ENCODE results near the gene BSPH1.

Gene BSPH1

DNA sequence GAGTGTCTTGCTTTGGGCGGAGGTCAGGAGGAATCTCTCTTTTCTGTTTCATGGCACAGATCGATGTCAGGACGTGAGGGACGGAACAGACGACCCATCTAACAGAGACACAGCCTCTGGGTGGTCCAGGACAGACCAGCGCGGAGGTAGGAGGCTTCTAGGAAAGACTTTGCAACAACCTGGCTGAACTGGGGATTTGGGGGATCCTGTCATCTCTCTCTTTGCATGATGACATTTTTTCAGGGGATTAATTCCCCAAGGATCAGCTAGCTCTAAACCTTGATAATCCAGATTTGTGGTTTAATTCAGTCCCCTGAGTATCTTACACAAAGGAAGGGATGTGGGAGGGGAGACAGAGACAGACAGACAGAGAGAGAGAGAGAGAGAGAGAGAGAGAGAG is 37.5 kb upstream of the BSPH1 start:
- TF ChIP-seq, protein P1, sequence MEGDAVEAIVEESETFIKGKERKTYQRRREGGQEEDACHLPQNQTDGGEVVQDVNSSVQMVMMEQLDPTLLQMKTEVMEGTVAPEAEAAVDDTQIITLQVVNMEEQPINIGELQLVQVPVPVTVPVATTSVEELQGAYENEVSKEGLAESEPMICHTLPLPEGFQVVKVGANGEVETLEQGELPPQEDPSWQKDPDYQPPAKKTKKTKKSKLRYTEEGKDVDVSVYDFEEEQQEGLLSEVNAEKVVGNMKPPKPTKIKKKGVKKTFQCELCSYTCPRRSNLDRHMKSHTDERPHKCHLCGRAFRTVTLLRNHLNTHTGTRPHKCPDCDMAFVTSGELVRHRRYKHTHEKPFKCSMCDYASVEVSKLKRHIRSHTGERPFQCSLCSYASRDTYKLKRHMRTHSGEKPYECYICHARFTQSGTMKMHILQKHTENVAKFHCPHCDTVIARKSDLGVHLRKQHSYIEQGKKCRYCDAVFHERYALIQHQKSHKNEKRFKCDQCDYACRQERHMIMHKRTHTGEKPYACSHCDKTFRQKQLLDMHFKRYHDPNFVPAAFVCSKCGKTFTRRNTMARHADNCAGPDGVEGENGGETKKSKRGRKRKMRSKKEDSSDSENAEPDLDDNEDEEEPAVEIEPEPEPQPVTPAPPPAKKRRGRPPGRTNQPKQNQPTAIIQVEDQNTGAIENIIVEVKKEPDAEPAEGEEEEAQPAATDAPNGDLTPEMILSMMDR (conservative IDR thresholded peaks at IDR 0.05; ENCODE audit: low read depth, low read length) = no peak
- Histone ChIP-seq H3K27me3 (ENCODE audit: insufficient read depth, low read depth) (peaks cover 68% of the 10 kb centered on the region), H3K36me3 (ENCODE audit: insufficient read depth) (no peaks in the 10 kb centered on the region), H2AFZ (ENCODE audit: low read depth) (no peak overlapping the region), H4K20me1 (ENCODE audit: insufficient read depth) (no peaks in the 10 kb centered on the region), H3K4me1 (ENCODE audit: low read depth, poor library complexity, severe bottlenecking) (no peaks in the 10 kb centered on the region), H3K4me3 (IDR thresholded peaks at IDR 0.05; ENCODE audit: insufficient read depth, low read depth, low read length) (no peak overlapping the region), H3K4me2 (no peak overlapping the region), H3K27ac (no peak overlapping the region), H3K9ac (no peak overlapping the region), H3K79me2 (ENCODE audit: insufficient read depth, low read depth) (no peaks in the 10 kb centered on the region)

DNA sequence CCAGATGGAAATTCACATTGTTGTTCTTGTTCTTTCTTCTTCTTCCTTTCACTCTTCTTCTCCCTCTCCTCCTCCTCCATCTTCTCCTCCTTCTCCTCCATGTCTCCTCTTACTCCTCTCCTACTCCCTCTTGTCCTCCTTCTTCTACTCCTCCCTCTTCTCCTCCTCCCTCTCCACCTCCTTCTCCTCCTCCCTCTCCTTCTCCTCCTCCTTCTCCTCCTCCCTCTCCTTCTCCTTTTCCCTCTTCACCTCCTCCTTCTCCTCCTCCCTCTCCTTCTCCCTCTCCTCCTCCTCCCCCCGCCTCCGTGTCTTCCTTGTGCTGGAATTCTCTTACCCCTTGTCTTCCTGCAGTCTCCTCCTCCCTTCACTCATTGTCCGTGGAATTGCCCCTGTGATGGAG is 33.5 kb upstream of the BSPH1 start:
- H3K4me2 ChIP-seq = no peak overlapping the region
- no peaks in the 10 kb centered on the region for H3K36me3 ChIP-seq (ENCODE audit: insufficient read depth)
- no peaks in the 10 kb centered on the region for H3K79me2 ChIP-seq (ENCODE audit: insufficient read depth, low read depth)
- TF ChIP-seq, protein P1 (conservative IDR thresholded peaks at IDR 0.05; ENCODE audit: low read depth, low read length) = no peak
- no peak overlapping the region for H2AFZ ChIP-seq (ENCODE audit: low read depth)
- H3K27ac ChIP-seq = no peak overlapping the region
- H3K9ac ChIP-seq = no peak overlapping the region
- H3K4me1 ChIP-seq (ENCODE audit: low read depth, poor library complexity, severe bottlenecking) = no peaks in the 10 kb centered on the region
- H4K20me1 ChIP-seq (ENCODE audit: insufficient read depth) = no peaks in the 10 kb centered on the region
- peaks cover 70% of the 10 kb centered on the region for H3K27me3 ChIP-seq (ENCODE audit: insufficient read depth, low read depth)
- H3K4me3 ChIP-seq (IDR thresholded peaks at IDR 0.05; ENCODE audit: insufficient read depth, low read depth, low read length) = no peak overlapping the region

DNA sequence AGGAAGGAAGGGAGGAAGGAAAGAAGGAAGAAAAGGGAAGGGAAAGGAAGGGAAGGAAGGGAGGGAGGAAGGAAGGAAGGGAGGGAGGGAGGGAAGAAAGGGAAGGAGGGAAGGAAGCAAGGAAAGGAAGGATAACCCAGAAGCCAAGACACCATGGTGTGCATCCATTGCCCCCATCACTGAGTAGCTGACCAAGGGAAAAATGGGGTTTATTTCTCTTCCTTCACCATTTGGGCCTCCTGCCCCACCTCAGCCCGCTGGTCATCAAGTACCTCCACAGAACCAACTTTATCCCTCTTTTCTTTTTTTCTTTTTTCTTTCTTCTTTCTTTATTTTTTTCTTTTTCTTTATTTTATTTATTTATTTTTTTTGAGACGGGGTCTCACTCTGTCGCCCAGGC is 31.5 kb upstream of the BSPH1 start:
- H3K79me2 ChIP-seq (ENCODE audit: insufficient read depth, low read depth) = no peaks in the 10 kb centered on the region
- H3K9ac ChIP-seq = no peak overlapping the region
- H3K4me1 ChIP-seq (ENCODE audit: low read depth, poor library complexity, severe bottlenecking) = no peaks in the 10 kb centered on the region
- H3K27ac ChIP-seq = no peak overlapping the region
- H3K4me3 ChIP-seq (IDR thresholded peaks at IDR 0.05; ENCODE audit: insufficient read depth, low read depth, low read length) = no peak overlapping the region
- TF ChIP-seq, protein P1 (conservative IDR thresholded peaks at IDR 0.05; ENCODE audit: low read depth, low read length) = no peak
- no peaks in the 10 kb centered on the region for H3K36me3 ChIP-seq (ENCODE audit: insufficient read depth)
- H2AFZ ChIP-seq (ENCODE audit: low read depth) = no peak overlapping the region
- H3K4me2 ChIP-seq = no peak overlapping the region
- H3K27me3 ChIP-seq (ENCODE audit: insufficient read depth, low read depth) = peaks cover 73% of the 10 kb centered on the region
- no peaks in the 10 kb centered on the region for H4K20me1 ChIP-seq (ENCODE audit: insufficient read depth)

DNA sequence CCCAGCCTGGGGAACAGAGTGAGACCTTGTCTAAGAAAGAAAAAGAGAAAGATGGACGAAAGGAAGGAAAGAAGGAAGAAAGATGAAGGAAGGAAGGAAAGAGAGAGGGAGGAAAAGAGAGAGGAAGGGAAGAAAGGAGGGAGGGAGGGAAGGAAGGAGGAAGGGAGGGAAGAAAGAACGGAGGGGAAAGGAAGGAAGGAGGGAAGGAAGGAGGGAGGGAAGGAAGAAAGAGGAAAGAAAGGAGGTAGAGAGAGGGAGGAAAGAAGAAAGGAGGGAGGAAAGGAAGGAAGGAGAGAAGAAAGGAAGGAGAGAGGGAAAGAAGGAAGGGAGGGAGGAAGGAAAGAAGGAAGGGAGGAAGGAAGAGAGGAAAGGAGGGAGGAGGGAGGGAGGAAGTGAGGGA is 31.0 kb upstream of the BSPH1 start:
- H3K4me1 ChIP-seq (ENCODE audit: low read depth, poor library complexity, severe bottlenecking) = no peaks in the 10 kb centered on the region
- no peak overlapping the region for H3K9ac ChIP-seq
- H4K20me1 ChIP-seq (ENCODE audit: insufficient read depth) = no peaks in the 10 kb centered on the region
- H3K27ac ChIP-seq = no peak overlapping the region
- TF ChIP-seq, protein P1 (conservative IDR thresholded peaks at IDR 0.05; ENCODE audit: low read depth, low read length) = no peak
- H3K36me3 ChIP-seq (ENCODE audit: insufficient read depth) = no peaks in the 10 kb centered on the region
- H3K4me2 ChIP-seq = no peak overlapping the region
- peaks cover 77% of the 10 kb centered on the region for H3K27me3 ChIP-seq (ENCODE audit: insufficient read depth, low read depth)
- H3K4me3 ChIP-seq (IDR thresholded peaks at IDR 0.05; ENCODE audit: insufficient read depth, low read depth, low read length) = no peak overlapping the region
- no peaks in the 10 kb centered on the region for H3K79me2 ChIP-seq (ENCODE audit: insufficient read depth, low read depth)
- H2AFZ ChIP-seq (ENCODE audit: low read depth) = no peak overlapping the region

Measured in KMS-11 (cell line).